Measurements from ENCODE around the gene CD22. TPM values are rescaled to one million over a fixed set of nuclear protein-coding genes. Genes with fewer than 3 reads are reported as not detected.

Gene CD22
- total RNA-seq, 1 donor from 2014 or later: not detected

DNA sequence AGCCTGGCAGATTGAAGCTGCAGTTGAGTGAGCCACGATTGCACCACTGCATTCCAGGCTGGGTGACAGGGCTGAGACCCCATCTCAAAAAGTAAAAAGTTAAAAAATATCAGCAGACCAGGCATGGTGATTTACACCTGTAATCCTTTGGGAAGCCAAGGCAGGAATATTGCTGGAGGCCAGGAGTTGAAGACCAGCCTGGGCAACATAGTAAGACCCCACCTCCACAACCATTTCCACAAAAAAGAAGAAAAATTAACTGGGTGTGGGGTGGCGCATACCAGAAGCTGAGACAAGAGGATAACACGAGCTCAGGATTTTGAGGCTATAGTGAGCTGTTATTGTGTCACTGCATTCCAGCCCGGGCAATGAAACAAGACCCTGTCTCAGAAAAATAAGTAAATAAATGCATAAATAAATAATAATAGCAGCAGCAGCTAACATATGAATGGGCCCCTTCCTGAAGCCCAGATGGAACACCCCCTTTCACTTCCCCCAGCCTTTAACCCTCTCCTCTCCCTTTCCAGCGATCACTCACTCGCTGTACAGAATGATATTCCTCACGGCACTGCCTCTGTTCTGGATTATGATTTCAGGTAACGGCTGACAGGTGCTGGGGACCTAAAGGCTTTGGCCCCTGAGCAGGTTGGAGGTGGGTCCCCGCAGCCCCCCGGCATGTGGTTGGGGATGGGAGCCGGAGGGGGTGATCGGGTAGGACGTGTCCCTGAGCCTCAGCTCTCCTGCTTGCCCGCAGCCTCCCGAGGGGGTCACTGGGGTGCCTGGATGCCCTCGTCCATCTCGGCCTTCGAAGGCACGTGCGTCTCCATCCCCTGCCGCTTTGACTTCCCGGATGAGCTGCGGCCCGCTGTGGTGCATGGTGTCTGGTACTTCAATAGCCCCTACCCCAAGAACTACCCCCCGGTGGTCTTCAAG, 33.9 kb upstream of the CD22 start:
- Mint-ChIP-seq H3K9me3 (ENCODE audit: unreplicated experiment) (peaks cover 2% of the 10 kb centered on the region), H3K27ac (ENCODE audit: unreplicated experiment) (no peak overlapping the region), H3K4me3 (ENCODE audit: unreplicated experiment) (no peak overlapping the region), H3K36me3 (ENCODE audit: unreplicated experiment) (no peaks in the 10 kb centered on the region), H3K27me3 (ENCODE audit: unreplicated experiment) (peaks cover 11% of the 10 kb centered on the region), H3K4me1 (ENCODE audit: low read depth, unreplicated experiment) (peaks cover 7% of the 10 kb centered on the region)
- TF ChIP-seq, protein P1, sequence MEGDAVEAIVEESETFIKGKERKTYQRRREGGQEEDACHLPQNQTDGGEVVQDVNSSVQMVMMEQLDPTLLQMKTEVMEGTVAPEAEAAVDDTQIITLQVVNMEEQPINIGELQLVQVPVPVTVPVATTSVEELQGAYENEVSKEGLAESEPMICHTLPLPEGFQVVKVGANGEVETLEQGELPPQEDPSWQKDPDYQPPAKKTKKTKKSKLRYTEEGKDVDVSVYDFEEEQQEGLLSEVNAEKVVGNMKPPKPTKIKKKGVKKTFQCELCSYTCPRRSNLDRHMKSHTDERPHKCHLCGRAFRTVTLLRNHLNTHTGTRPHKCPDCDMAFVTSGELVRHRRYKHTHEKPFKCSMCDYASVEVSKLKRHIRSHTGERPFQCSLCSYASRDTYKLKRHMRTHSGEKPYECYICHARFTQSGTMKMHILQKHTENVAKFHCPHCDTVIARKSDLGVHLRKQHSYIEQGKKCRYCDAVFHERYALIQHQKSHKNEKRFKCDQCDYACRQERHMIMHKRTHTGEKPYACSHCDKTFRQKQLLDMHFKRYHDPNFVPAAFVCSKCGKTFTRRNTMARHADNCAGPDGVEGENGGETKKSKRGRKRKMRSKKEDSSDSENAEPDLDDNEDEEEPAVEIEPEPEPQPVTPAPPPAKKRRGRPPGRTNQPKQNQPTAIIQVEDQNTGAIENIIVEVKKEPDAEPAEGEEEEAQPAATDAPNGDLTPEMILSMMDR (IDR thresholded peaks at IDR 0.05; ENCODE audit: partially characterized antibody, unreplicated experiment): no peak
- DNase-seq: no peak

DNA sequence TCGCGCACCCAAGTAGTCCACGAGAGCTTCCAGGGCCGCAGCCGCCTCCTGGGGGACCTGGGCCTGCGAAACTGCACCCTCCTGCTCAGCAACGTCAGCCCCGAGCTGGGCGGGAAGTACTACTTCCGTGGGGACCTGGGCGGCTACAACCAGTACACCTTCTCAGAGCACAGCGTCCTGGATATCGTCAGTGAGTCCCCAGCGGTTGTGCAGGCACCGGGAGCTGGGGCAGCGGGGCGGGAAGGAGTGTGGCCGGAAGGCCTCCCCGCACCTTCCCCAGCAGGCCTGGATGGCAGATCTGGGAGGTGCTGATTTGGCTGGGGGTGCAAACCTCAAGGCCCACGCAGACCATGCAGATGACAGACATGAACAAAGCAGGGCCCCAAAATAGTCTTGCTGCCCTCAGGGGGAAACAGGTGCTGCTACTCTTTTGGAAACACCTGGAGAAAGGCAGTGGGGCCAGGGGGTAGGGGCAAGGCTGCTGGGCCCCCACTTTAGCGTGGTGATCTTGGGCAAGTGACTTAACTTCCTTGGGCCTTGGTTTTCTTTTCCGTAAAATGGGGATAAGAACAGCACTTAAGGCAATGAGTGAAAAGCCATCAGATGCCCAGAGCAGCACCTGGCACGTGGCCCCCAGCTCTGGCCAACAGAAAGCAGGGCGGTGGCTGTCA, 33.1 kb upstream of the CD22 start:
- no peaks in the 10 kb centered on the region for H3K36me3 Mint-ChIP-seq (ENCODE audit: unreplicated experiment)
- H3K4me3 Mint-ChIP-seq (ENCODE audit: unreplicated experiment): no peak overlapping the region
- no peak overlapping the region for H3K27ac Mint-ChIP-seq (ENCODE audit: unreplicated experiment)
- H3K4me1 Mint-ChIP-seq (ENCODE audit: low read depth, unreplicated experiment): peaks cover 7% of the 10 kb centered on the region
- peaks cover 4% of the 10 kb centered on the region for H3K9me3 Mint-ChIP-seq (ENCODE audit: unreplicated experiment)
- H3K27me3 Mint-ChIP-seq (ENCODE audit: unreplicated experiment): peaks cover 11% of the 10 kb centered on the region
- TF ChIP-seq, protein P1 (IDR thresholded peaks at IDR 0.05; ENCODE audit: partially characterized antibody, unreplicated experiment): no peak
- no peak for DNase-seq

DNA sequence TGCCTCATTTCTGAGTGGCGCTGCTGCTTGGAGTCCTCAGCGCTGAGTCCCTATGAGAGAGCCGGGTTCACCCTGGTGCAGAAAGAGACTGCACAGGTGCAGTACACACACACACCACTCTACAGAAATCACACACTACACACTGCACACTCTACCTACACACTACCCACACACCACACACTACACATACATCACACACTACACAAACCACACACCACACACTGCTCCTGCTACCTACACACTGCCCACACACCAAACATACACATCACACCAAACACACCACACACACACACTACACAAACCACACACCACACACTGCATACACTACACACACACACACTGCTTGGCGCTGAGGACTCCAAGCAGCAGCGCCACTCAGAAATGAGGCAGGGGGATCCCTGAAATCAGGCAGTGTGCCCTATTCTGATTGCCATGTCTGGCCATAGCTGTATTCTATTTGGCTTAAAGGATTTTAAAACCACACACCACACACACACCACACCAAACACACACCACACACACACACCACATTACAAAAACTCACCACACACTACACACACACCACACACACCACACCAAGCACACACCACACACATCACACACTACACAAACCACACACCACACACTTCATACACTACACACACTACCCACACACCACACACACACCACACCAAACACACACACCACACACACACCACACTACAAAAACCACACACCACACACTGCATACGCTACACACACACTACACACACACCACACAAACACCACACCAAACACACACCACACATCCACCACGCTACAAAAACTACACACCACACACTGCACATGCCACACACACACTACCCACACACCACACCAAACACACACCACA, 32.1 kb upstream of the CD22 start:
- Mint-ChIP-seq H3K27me3 (ENCODE audit: unreplicated experiment) (peaks cover 12% of the 10 kb centered on the region), H3K4me1 (ENCODE audit: low read depth, unreplicated experiment) (peaks cover 7% of the 10 kb centered on the region), H3K4me3 (ENCODE audit: unreplicated experiment) (no peak overlapping the region), H3K36me3 (ENCODE audit: unreplicated experiment) (peaks cover 2% of the 10 kb centered on the region), H3K9me3 (ENCODE audit: unreplicated experiment) (peaks cover 6% of the 10 kb centered on the region), H3K27ac (ENCODE audit: unreplicated experiment) (no peak overlapping the region)
- no peak for DNase-seq
- TF ChIP-seq, protein P1 (IDR thresholded peaks at IDR 0.05; ENCODE audit: partially characterized antibody, unreplicated experiment): no peak

GRCh38 chr19:35297515-35297848, 31.5 kb upstream of the CD22 start:
- H3K4me1 Mint-ChIP-seq (ENCODE audit: low read depth, unreplicated experiment): peaks cover 7% of the 10 kb centered on the region
- H3K4me3 Mint-ChIP-seq (ENCODE audit: unreplicated experiment): no peak overlapping the region
- no peak for DNase-seq
- peaks cover 8% of the 10 kb centered on the region for H3K27me3 Mint-ChIP-seq (ENCODE audit: unreplicated experiment)
- H3K9me3 Mint-ChIP-seq (ENCODE audit: unreplicated experiment): peaks cover 6% of the 10 kb centered on the region
- peaks cover 4% of the 10 kb centered on the region for H3K36me3 Mint-ChIP-seq (ENCODE audit: unreplicated experiment)
- no peak overlapping the region for H3K27ac Mint-ChIP-seq (ENCODE audit: unreplicated experiment)
- TF ChIP-seq, protein P1 (IDR thresholded peaks at IDR 0.05; ENCODE audit: partially characterized antibody, unreplicated experiment): no peak
